GM21360 (cell line): ENCODE measurements around the gene SEPTIN2.
"Not testable (repeated sequence)": the region's sequence is repeated elsewhere in the genome, so short reads cannot be mapped to it uniquely, and the experiment has no call there.

Experiments used
- ATAC-seq: cut with Tn5 transposase; IDR thresholded peaks from one replicate; pipeline ENCODE4 v1.9.1; 2021; ENCODE audit warnings: mild to moderate bottlenecking, moderate library complexity; ENCODE audit not compliant: unreplicated experiment

Gene SEPTIN2

DNA sequence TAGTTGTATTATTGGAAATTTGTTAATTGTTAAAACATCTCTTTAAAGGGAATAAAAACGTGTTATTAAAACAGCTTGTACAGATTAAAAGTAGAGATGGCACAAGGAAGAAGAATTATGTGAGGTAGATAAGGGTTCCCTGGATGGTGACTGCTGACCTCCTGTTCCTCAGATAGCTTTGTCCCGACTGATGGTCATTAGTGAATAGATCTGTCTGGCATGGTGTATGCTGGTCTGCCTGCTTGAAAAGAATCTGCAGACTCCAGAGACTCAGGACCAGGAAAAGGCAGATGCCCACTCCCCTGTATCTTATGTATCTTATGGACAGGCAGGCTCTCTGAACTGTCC lies 34.8 kb downstream of the SEPTIN2 start:
- no peak for ATAC-seq

DNA sequence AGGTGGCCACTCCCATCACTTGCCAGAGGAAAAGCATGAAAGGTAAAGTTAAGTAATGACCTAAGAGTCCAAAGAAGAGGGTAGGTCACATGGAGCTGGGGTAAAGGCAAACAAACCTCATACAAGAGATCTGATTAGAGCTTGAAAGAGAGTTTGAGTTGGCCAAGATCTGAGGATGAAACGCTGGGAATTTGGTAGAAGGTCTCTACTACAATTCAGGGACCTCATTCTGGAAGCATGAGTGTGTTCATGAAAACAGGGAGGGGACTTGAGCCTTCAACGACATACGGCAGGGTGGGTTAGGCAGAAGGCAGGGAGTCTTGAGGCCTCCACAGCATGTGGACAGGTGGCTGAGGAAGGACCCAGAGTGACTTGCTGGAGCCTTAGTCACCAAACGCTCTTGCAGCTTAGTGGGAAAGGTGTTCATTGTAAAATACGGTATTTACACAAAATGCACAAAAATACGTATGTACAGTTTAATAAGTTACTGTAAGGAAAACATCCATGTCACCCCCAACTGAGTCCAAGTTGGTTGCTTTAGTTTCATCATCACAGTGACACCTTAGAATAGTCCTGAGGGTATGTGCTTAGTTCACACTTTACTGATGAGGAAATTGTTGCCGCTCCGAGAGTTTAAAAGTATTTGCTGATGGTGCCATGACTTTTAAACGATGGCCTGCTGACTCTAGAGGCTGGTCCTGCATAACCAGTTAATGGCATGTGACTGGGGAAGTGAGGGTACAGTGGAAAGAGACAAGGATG lies 35.3 kb downstream of the SEPTIN2 start:
- no peak for ATAC-seq

DNA sequence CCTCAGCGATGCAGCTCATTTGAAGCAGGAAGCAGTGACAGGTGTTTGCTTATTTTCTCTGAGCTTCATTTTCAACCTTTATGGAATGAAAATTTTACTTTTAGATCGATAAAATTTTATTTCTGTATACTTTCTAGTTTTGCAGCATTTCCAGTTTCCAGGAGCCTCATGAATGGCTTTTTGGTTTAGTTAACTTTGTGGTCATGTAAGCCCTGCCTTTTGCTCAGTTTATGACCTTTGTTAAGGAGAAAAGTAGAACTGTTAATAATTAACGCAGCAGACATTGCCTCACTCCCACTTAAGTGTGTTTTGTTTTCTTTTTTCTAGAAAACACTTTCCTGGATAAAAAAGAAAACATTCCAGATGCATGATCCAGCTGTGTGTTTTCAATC lies 35.9 kb downstream of the SEPTIN2 start:
- ATAC-seq = no peak

- no peak for ATAC-seq
Measured at GRCh38 chr2:241352227-241352626, 36.5 kb downstream of the SEPTIN2 start.

DNA sequence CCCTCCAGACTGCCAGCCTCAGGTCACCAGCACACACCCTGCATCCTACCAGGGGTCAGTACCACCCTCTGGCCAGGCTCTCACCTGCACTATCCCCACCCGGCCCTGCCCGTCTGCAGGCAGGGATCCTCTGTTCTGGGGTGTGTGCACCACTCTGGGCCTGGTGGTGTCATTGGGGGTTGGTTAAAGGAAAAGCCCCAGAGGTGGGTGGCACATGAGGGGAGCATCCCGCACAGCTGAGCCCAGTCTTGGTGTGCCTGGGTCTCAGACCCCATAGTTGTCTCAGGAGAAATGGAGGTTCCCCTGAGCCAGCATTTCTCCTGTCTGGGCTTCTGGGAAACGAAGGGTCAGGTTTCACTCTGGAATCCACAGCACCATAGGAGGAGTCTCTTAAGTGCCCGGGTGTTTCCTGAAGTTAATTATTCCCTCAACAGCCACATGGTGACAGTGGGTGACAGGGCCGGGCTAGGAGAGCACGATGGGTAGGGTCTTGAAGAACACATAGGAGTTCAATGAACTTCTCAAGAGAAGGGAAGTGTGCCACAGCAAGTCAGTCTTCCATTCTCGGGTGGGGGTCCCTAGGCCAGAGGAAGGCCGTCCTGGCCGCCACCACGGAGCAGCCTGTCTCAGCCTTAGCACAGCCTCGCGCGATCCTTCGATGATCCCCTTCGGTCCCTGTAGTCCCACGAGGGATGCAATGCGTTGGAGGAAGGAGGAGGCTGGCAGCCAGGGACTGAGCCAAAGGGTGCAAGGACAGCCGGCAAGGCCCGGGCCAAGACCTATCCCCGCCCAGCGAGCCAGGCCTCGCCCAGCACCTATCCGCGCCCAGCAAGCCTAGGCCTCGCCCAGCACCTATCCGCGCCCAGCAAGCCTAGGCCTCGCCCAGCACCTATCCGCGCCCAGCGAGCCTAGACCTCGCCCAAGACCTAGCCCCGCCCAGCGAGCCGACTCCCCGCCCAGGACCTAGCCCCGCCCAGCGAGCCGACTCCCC lies 39.2 kb downstream of the SEPTIN2 start:
- ATAC-seq = peak; percentile 21

DNA sequence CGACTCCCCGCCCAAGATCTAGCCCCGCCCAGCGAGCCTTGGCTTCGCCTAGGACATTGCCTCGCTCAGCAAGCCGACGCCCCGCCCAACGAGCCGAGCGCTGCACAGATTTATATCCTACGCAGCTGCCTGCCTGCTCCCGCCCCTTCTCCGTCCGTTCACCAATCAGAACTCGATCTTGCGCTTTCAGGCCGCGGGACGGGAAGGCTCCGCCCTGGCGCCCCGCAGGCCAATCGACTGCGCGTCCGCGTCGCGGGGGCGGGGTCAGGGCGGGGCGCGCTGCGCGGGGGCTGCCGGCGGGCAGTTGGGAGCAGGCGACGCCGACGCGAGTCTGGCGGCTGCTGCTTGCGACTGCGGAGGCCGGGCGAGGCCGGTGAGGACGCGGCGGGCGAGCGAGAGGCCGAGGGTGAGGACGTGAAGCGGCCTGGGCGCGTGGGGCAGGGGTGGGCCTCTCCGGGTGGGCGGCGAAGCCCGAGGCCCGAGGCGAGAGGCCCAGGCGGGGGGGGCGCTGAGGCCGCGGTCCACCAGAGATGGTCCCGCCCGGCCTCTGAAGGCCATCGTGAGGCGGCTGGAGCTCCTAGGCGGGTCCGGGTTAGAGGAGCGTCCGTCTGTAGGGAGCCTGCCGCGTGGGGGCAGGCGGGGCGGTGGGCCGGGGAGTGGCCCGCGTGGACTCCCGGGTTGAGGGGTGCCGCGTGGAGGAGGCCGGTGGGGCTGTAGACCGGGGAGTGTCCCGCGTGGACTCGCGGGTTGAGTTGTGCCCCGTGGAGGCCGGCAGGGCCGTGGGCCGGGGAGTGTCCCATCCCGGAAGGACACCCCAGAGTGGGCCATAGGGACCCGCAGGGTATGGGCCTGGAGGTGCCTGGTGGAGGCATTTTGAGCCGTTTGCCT lies 40.5 kb downstream of the SEPTIN2 start, which contains the start of gene FARP2:
FARP2 (plus strand) TSS at position 303 of the 888 bp plus-strand sequence. CDS start 16,823 bp downstream, outside the sequence.
- peak; percentile 75 for ATAC-seq

- ATAC-seq = no peak
Measured at GRCh38 chr2:241356871-241357260, 41.1 kb downstream of the SEPTIN2 start.

DNA sequence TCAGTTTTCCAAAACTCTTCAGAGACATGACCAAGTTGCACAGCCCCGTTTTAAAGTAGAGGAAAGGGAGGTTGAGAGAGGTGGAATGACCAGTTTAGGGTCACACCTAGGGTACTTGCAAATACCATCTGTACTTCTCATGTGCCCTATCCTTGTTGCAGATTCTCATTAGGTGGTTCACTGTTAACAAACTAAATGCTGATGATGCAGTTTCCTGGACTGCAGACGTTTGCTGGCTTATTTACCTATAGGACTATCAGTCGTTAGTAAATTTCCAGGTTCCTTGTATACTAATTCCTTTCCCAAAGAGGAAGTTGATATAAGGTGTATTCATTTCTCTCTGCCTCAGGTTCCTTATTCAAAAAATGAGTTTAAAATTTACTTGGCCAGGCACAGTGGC lies 41.8 kb downstream of the SEPTIN2 start:
- ATAC-seq = no peak

GRCh38 chr2:241358470-241358869 lies 42.7 kb downstream of the SEPTIN2 start:
- peak; percentile 22 for ATAC-seq

DNA sequence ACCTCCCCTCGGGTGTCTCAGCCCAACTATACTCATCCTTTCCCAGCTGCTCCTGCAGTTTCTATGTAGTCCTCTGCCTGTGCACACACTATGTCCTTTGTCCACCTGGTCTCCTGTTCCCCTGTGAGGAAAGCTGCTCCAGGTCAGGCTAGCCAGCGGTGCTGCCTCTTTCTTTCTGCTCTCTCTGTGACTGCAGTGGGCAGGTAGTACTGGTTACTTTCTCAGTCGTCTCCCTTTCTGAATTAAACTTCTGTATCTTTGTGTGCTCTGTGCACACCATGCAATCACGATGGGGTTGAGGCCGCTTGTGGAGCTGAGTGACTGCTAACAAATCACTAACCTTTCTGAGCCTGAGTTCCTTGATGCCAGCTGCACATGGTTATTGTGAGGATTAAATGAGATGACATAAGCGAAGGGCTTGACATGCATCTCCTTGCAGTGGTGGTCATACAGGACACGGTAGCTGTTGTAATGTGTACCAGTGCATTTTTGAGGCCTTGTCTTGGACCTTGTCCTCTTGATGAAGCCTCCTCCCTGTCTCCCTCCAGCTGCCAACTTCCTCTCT lies 43.8 kb downstream of the SEPTIN2 start:
- ATAC-seq = no peak

- no peak for ATAC-seq
Measured at GRCh38 chr2:241363426-241363825, 47.7 kb downstream of the SEPTIN2 start.

- no peak for ATAC-seq
Measured at GRCh38 chr2:241364781-241365180, 49.1 kb downstream of the SEPTIN2 start.

GRCh38 chr2:241366678-241367077 lies 51.0 kb downstream of the SEPTIN2 start:
- ATAC-seq = no peak

GRCh38 chr2:241368643-241369042 lies 52.9 kb downstream of the SEPTIN2 start:
- ATAC-seq = no peak

GRCh38 chr2:241372361-241372992 lies 56.8 kb downstream of the SEPTIN2 start:
- ATAC-seq = no peak

DNA sequence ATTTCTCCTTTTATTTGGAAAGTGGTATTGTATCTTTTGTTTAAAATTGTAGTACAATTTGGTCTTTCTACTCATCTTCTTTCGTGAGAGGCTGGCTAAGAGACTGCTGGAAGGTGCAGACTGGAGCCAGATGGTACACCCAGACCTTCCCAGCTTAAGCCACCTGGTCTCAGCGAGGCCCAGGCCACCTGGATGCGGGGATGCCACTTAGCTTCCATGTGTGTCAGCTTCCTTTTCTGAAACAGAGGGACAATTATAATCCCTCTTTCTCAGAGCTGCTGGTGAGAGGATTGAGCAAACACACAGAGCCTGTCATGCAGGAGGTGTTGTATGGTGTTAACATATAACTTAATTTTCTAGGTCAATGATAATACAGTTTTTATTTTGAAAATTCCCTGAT lies 57.7 kb downstream of the SEPTIN2 start:
- ATAC-seq = no peak

GRCh38 chr2:241373906-241374305 lies 58.2 kb downstream of the SEPTIN2 start:
- not testable (repeated sequence) for ATAC-seq

- no peak for ATAC-seq
Measured at GRCh38 chr2:241375300-241375699, 59.6 kb downstream of the SEPTIN2 start.

- no peak for ATAC-seq
Measured at GRCh38 chr2:241376808-241377207, 61.1 kb downstream of the SEPTIN2 start.

DNA sequence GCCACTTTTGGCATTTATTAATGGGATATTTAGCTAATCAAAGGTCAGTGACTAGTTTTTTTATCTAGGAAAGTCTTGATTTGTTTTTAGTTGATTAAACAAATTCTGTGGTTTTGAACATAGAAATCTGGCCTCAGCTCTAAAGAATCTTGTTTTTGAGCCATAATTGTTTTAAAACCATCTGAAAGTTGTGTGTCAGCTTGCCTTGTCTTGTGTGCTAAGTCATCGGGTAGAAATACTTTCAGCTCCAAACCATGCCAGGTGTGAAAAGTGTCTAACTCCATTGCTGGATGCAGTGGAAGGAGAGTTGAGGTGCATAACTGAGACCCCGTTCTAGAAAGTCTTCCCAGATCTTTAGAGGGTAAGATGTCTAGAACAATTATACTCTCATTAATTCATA lies 63.1 kb downstream of the SEPTIN2 start:
- no peak for ATAC-seq
